NT2/D1 (cell line): Measurements from ENCODE around the gene CIITA.

Source experiments
- DNase-seq: peaks from one replicate; pipeline ENCODE4 v3.0.0-alpha.2; 2011; ENCODE audit warnings: low read depth, low spot score
- H3K27me3 ChIP-seq: 2 replicates; pipeline ENCODE4 v1.6.0; 2011; ENCODE audit warnings: mild to moderate bottlenecking; ENCODE audit not compliant: insufficient read length, insufficient read depth
- H3K36me3 ChIP-seq: 2 replicates; pipeline ENCODE4 v1.6.1; 2011; ENCODE audit warnings: mild to moderate bottlenecking, low read length, mixed read lengths; ENCODE audit not compliant: insufficient read depth, insufficient read length
- H3K4me1 ChIP-seq: 2 replicates; pipeline ENCODE4 v1.5.1; 2011; ENCODE audit not compliant: insufficient read depth, insufficient read length
- H3K4me3 ChIP-seq: 2 replicates; pipeline ENCODE4 v1.5.1; 2011; ENCODE audit warnings: low read depth; ENCODE audit not compliant: insufficient read length
- H3K9ac ChIP-seq: 2 replicates; pipeline ENCODE4 v1.6.0; 2011; ENCODE audit warnings: low read depth; ENCODE audit not compliant: insufficient read length
- H3K9me3 ChIP-seq: 2 replicates; pipeline ENCODE4 v1.5.1; 2011; ENCODE audit warnings: mild to moderate bottlenecking, low read length; ENCODE audit not compliant: insufficient read depth
- SUZ12 ChIP-seq: IDR thresholded peaks from 2 replicates; pipeline ENCODE4 v1.6.1; 2011; ENCODE audit not compliant: insufficient read length, insufficient read depth; ENCODE audit errors: extremely low read depth
- YY1 ChIP-seq: IDR thresholded peaks from 2 replicates; pipeline ENCODE4 v1.6.1; 2011; ENCODE audit not compliant: insufficient read length, insufficient read depth
- ZNF274 ChIP-seq: IDR thresholded peaks from 2 replicates; pipeline ENCODE4 v1.6.1; 2011; ENCODE audit warnings: mild to moderate bottlenecking, low read depth, low read length

The CIITA gene

GRCh38 chr16:10930755-10931093, 53.7 kb downstream of the CIITA start:
- Histone ChIP-seq H3K27me3 (no peaks in the 10 kb centered on the region), H3K4me3 (no peak overlapping the region), H3K4me1 (peaks cover 2% of the 10 kb centered on the region), H3K9me3 (no peaks in the 10 kb centered on the region), H3K36me3 (peaks cover 49% of the 10 kb centered on the region), H3K9ac (no peak overlapping the region)
- TF ChIP-seq YY1 = no peak
- no peak for TF ChIP-seq ZNF274
- no peak for DNase-seq

- Histone ChIP-seq H3K9ac (no peak overlapping the region), H3K36me3 (peaks cover 48% of the 10 kb centered on the region), H3K4me3 (no peak overlapping the region)
These were observed 54.1 kb downstream of the CIITA start for GRCh38 chr16:10931134-10931533.

GRCh38 chr16:10931977-10932632, 55.1 kb downstream of the CIITA start:
- Histone ChIP-seq H3K36me3 (peaks cover 51% of the 10 kb centered on the region), H3K27me3 (no peaks in the 10 kb centered on the region), H3K9ac (no peak overlapping the region), H3K9me3 (no peaks in the 10 kb centered on the region), H3K4me1 (peaks cover 2% of the 10 kb centered on the region), H3K4me3 (no peak overlapping the region)
- no peak for TF ChIP-seq SUZ12
- TF ChIP-seq YY1 = no peak
- TF ChIP-seq ZNF274 = no peak
- no peak for DNase-seq

More at GRCh38 chr16:10931134-10931533, 54.1 kb downstream of the CIITA start:
- no peak for DNase-seq
- no peak for TF ChIP-seq YY1
- TF ChIP-seq SUZ12 = no peak
- no peak for TF ChIP-seq ZNF274
- Histone ChIP-seq H3K4me1 (peaks cover 2% of the 10 kb centered on the region), H3K27me3 (no peaks in the 10 kb centered on the region), H3K9me3 (no peaks in the 10 kb centered on the region)

GRCh38 chr16:10932959-10933710, 56.1 kb downstream of the CIITA start:
- H3K27me3 ChIP-seq = no peaks in the 10 kb centered on the region
- H3K9ac ChIP-seq = no peak overlapping the region
- no peak for DNase-seq
- TF ChIP-seq ZNF274 = no peak
- no peak for TF ChIP-seq YY1
- TF ChIP-seq SUZ12 = no peak
- no peaks in the 10 kb centered on the region for H3K9me3 ChIP-seq
- peaks cover 2% of the 10 kb centered on the region for H3K4me1 ChIP-seq
- peaks cover 51% of the 10 kb centered on the region for H3K36me3 ChIP-seq
- no peak overlapping the region for H3K4me3 ChIP-seq

- no peak overlapping the region for H3K9ac ChIP-seq
- H3K4me3 ChIP-seq = no peak overlapping the region
- H3K36me3 ChIP-seq = peaks cover 56% of the 10 kb centered on the region
- no peak for DNase-seq
- no peaks in the 10 kb centered on the region for H3K9me3 ChIP-seq
- H3K27me3 ChIP-seq = no peaks in the 10 kb centered on the region
- no peak for TF ChIP-seq SUZ12
- no peak for TF ChIP-seq ZNF274
- no peak for TF ChIP-seq YY1
- peaks cover 2% of the 10 kb centered on the region for H3K4me1 ChIP-seq
These were observed 56.9 kb downstream of the CIITA start for GRCh38 chr16:10933865-10934264.

- Histone ChIP-seq H3K9ac (no peak overlapping the region), H3K4me3 (no peak overlapping the region), H3K4me1 (peaks cover 2% of the 10 kb centered on the region), H3K36me3 (peaks cover 62% of the 10 kb centered on the region), H3K9me3 (no peaks in the 10 kb centered on the region), H3K27me3 (no peaks in the 10 kb centered on the region)
- TF ChIP-seq SUZ12 (no peak), YY1 (no peak), ZNF274 (no peak)
- DNase-seq = no peak
These were observed 57.5 kb downstream of the CIITA start for GRCh38 chr16:10934325-10935107.
